H9 (cell line): ENCODE measurements around the gene ADAMTS13. TPM values are rescaled to one million over a fixed set of nuclear protein-coding genes. Genes with fewer than 3 reads are reported as not detected.

Experiments used
- DNase-seq: peaks from one replicate; pipeline ENCODE4 v3.0.0-alpha.2; 2017
- H2AFZ ChIP-seq: one replicate; pipeline ENCODE4 v1.6.1; 2013; ENCODE audit warnings: mild to moderate bottlenecking, low read length, control low read depth, moderate library complexity
- H2AK5ac ChIP-seq: 2 replicates; pipeline ENCODE4 v1.6.1; 2013; ENCODE audit warnings: low read length, control low read depth, mixed read lengths; ENCODE audit not compliant: insufficient read length
- H2BK120ac ChIP-seq: one replicate; pipeline ENCODE4 v1.6.1; 2013; ENCODE audit warnings: low read depth, mild to moderate bottlenecking, low read length, control low read depth, inconsistent platforms; ENCODE audit not compliant: poor library complexity, severe bottlenecking
- H2BK12ac ChIP-seq: 2 replicates; pipeline ENCODE4 v1.6.1; 2013; ENCODE audit warnings: low read length, control low read depth, mixed read lengths, low read depth; ENCODE audit not compliant: insufficient read length
- H2BK15ac ChIP-seq: 2 replicates; pipeline ENCODE4 v1.6.1; 2013; ENCODE audit warnings: low read depth, low read length, control low read depth
- H2BK20ac ChIP-seq: one replicate; pipeline ENCODE4 v1.6.1; 2013; ENCODE audit warnings: low read depth, mild to moderate bottlenecking, low read length, control low read depth, inconsistent platforms; ENCODE audit not compliant: poor library complexity, severe bottlenecking
- H2BK5ac ChIP-seq: 2 replicates; pipeline ENCODE4 v1.6.1; 2013; ENCODE audit warnings: low read length, control low read depth, mixed read lengths; ENCODE audit not compliant: insufficient read length
- H3K14ac ChIP-seq: 2 replicates; pipeline ENCODE4 v1.6.1; 2013; ENCODE audit warnings: low read length, control low read depth; ENCODE audit not compliant: insufficient read depth
- H3K18ac ChIP-seq: 2 replicates; pipeline ENCODE4 v1.6.1; 2013; ENCODE audit warnings: low read depth, mild to moderate bottlenecking, mixed read lengths, low read length, control low read depth; ENCODE audit not compliant: insufficient read length
- H3K23ac ChIP-seq: 2 replicates; pipeline ENCODE4 v1.6.1; 2013; ENCODE audit warnings: low read length, control low read depth, mixed read lengths, low read depth; ENCODE audit not compliant: insufficient read length
- H3K23me2 ChIP-seq: 2 replicates; pipeline ENCODE4 v1.6.1; 2013; ENCODE audit warnings: low read depth, mild to moderate bottlenecking, mixed read lengths, low read length, control low read depth; ENCODE audit not compliant: insufficient read length, poor library complexity, severe bottlenecking
- H3K27ac ChIP-seq: 2 replicates; pipeline ENCODE4 v1.5.1; 2013; ENCODE audit warnings: low read length, control low read depth, mixed read lengths, low read depth; ENCODE audit not compliant: insufficient read length
- H3K27me3 ChIP-seq: 2 replicates; pipeline ENCODE4 v1.6.1; 2013; ENCODE audit warnings: low read length, control low read depth, inconsistent platforms; ENCODE audit not compliant: insufficient read depth
- H3K4ac ChIP-seq: 2 replicates; pipeline ENCODE4 v1.6.1; 2013; ENCODE audit warnings: low read depth, mild to moderate bottlenecking, control low read depth, inconsistent platforms, low read length, moderate library complexity
- H3K4me1 ChIP-seq: 2 replicates; pipeline ENCODE4 v1.6.1; 2013; ENCODE audit warnings: low read length, control low read depth, inconsistent platforms; ENCODE audit not compliant: insufficient read depth
- H3K4me2 ChIP-seq: 2 replicates; pipeline ENCODE4 v1.6.1; 2013; ENCODE audit warnings: low read length, control low read depth, mixed read lengths; ENCODE audit not compliant: insufficient read length, insufficient read depth
- H3K56ac ChIP-seq: 2 replicates; pipeline ENCODE4 v1.6.1; 2013; ENCODE audit warnings: low read depth, mild to moderate bottlenecking, mixed read lengths, low read length, control low read depth; ENCODE audit not compliant: insufficient read length
- H3K79me1 ChIP-seq: 2 replicates; pipeline ENCODE4 v1.6.1; 2013; ENCODE audit warnings: low read depth, mild to moderate bottlenecking, moderate library complexity, low read length, control low read depth, inconsistent platforms; ENCODE audit not compliant: insufficient read depth, poor library complexity, severe bottlenecking
- H3K79me2 ChIP-seq: 2 replicates; pipeline ENCODE4 v1.6.1; 2013; ENCODE audit warnings: low read length, control low read depth, inconsistent platforms; ENCODE audit not compliant: insufficient read depth
- H3K9ac ChIP-seq: 2 replicates; pipeline ENCODE4 v1.6.1; 2013; ENCODE audit warnings: low read length, control low read depth, mixed read lengths; ENCODE audit not compliant: insufficient read length; ENCODE audit errors: extremely low read depth
- H3K9me3 ChIP-seq: one replicate; pipeline ENCODE4 v1.6.1; 2013; ENCODE audit warnings: low read depth, low read length, inconsistent platforms; ENCODE audit not compliant: control insufficient read depth
- H3T11ph ChIP-seq: one replicate; pipeline ENCODE4 v1.6.1; 2013; ENCODE audit warnings: mild to moderate bottlenecking, low read length, control low read depth, inconsistent platforms
- H4K20me1 ChIP-seq: one replicate; pipeline ENCODE4 v1.6.1; 2013; ENCODE audit not compliant: control insufficient read depth, insufficient read length, insufficient read depth
- H4K5ac ChIP-seq: 2 replicates; pipeline ENCODE4 v1.6.1; 2013; ENCODE audit warnings: low read depth, mild to moderate bottlenecking, mixed read lengths, low read length, control low read depth; ENCODE audit not compliant: insufficient read length
- H4K8ac ChIP-seq: replicated peaks from 2 replicates; pipeline ENCODE4 v1.6.1; 2013; ENCODE audit warnings: low read length, control low read depth, mixed read lengths, low read depth; ENCODE audit not compliant: insufficient read length
- H4K91ac ChIP-seq: 2 replicates; pipeline ENCODE4 v1.6.1; 2013; ENCODE audit warnings: low read depth, mild to moderate bottlenecking, moderate library complexity, mixed read lengths, low read length, control low read depth; ENCODE audit not compliant: insufficient read length
- H3K27ac Mint-ChIP-seq, 3 experiments: 2 replicates in 2 of 3; 3 replicates in 1 of 3; pipeline ENCODE4 v1.8.0; 2020 to 2021; ENCODE audit warnings: mixed read lengths in 3 of 3, mild to moderate bottlenecking in 1 of 3, moderate library complexity in 1 of 3
- H3K27me3 Mint-ChIP-seq: 2 replicates; pipeline ENCODE4 v1.8.0; 2021; ENCODE audit warnings: low read depth, mild to moderate bottlenecking, moderate library complexity, mixed read lengths
- H3K36me3 Mint-ChIP-seq, 3 experiments: 2 replicates in 2 of 3; 3 replicates in 1 of 3; pipeline ENCODE4 v1.8.0; 2020 to 2021; ENCODE audit warnings: low read depth in 3 of 3, mixed read lengths in 3 of 3; ENCODE audit not compliant: insufficient read depth in 1 of 3
- H3K4me1 Mint-ChIP-seq, 2 experiments: 2 replicates each; pipeline ENCODE4 v1.8.0; 2020; ENCODE audit warnings: mixed read lengths in 2 of 2
- H3K4me3 Mint-ChIP-seq, 2 experiments: 2 replicates in 1 of 2; 3 replicates in 1 of 2; pipeline ENCODE4 v1.8.0; 2020 to 2021; ENCODE audit warnings: mild to moderate bottlenecking in 2 of 2, mixed read lengths in 2 of 2, moderate library complexity in 1 of 2
- H3K9me3 Mint-ChIP-seq, 2 experiments: 2 replicates in 1 of 2; 3 replicates in 1 of 2; pipeline ENCODE4 v1.8.0; 2020; ENCODE audit warnings: mild to moderate bottlenecking in 2 of 2, mixed read lengths in 2 of 2, moderate library complexity in 1 of 2
- WGBS: extraction: QIAGEN DNeasy Blood & Tissue Kit; methylation state at CpG from one replicate; pipeline ENCODE4 v1.1.7; 2013; ENCODE audit warnings: missing lambda C conversion rate, low lambda C conversion rate, mixed read lengths; ENCODE audit not compliant: insufficient read length; ENCODE audit errors: extremely low coverage; 5-methylcytosine and 5-hydroxymethylcytosine counted together
- long read RNA-seq: library from polyadenylated mRNA; unstranded; transcript quantifications from one replicate; pipeline ENCODE4 v2.0.0, GENCODE V29; 2020
- total RNA-seq: library from RNA; stranded (reverse); gene quantifications from 2 replicates; pipeline ENCODE4 v1.2.1, GENCODE V29; 2021
- TF ChIP-seq, protein P1 (sequence below): fragments of 200-600 bp; sonication (generic); conservative IDR thresholded peaks from 3 replicates; pipeline ENCODE4 v1.8.0; 2021; ENCODE audit warnings: antibody characterized with exemption, mild to moderate bottlenecking

Gene ADAMTS13
- 8.2 and 8.8 TPM in 2 replicates for total RNA-seq
- long read RNA-seq, partial matches to known transcripts: 5 of 13 reads
- long read RNA-seq, other reads (novel, unspliced or antisense): 8 of 13 reads

DNA sequence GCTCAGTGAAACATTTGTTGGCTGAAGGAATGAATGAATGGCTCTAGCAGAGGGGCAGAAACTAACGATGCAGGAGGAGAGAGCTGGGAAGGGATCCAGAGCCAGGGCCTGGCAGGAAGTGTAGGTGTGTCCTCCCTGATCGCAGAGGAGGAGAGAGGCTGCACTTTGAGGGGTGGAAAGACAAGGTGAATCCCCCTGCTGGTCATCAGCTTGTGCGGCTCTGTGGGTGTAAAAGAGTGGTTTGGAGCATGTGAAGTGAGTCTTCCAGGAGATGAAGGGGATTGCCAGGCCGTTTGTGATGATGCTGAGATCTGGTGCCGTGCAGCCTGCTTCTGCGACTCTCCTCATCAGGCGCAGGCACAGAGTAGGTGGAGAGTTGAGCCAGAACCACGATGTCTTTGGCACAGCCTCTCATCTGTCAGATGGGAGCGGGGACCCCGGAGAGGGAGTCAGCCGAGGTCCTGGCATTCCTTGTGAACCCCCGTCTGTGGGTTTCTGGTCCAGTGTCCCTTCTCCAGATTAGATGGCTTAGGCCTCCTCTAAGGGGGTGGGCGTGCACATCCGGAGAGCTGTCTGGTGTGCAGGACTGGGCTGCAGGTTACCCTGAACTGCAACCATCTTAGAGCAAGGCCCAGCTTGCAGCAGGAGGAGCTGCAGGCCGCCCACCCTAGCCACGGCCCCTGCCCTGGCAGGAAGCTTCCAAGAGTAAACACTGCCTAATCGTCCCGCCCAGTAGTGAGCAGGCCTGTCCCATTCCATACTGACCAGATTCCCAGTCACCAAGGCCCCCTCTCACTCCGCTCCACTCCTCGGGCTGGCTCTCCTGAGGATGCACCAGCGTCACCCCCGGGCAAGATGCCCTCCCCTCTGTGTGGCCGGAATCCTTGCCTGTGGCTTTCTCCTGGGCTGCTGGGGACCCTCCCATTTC is at the start of gene ADAMTS13:
Gene ADAMTS13 (plus strand): TSS at position 753 of the 928 bp plus-strand sequence. CDS start 77 bp downstream, at position 830.
- WGBS: no CpG with 5 or more reads among the region's 23 CpGs

More for the DNA sequence above, at the start of gene ADAMTS13:
- H3K14ac ChIP-seq: no peak within 1 kb of the TSS
- H3T11ph ChIP-seq: no peak within 1 kb of the TSS
- peaks cover 7% of the 10 kb centered on the region for H3K23me2 ChIP-seq
- H3K23ac ChIP-seq: no peak within 1 kb of the TSS
- H2AK5ac ChIP-seq: no peak within 1 kb of the TSS
- TF ChIP-seq, protein P1, sequence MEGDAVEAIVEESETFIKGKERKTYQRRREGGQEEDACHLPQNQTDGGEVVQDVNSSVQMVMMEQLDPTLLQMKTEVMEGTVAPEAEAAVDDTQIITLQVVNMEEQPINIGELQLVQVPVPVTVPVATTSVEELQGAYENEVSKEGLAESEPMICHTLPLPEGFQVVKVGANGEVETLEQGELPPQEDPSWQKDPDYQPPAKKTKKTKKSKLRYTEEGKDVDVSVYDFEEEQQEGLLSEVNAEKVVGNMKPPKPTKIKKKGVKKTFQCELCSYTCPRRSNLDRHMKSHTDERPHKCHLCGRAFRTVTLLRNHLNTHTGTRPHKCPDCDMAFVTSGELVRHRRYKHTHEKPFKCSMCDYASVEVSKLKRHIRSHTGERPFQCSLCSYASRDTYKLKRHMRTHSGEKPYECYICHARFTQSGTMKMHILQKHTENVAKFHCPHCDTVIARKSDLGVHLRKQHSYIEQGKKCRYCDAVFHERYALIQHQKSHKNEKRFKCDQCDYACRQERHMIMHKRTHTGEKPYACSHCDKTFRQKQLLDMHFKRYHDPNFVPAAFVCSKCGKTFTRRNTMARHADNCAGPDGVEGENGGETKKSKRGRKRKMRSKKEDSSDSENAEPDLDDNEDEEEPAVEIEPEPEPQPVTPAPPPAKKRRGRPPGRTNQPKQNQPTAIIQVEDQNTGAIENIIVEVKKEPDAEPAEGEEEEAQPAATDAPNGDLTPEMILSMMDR: peak; percentile 57
- peak within 1 kb of the TSS; percentile 45 to 84 (median 76); a peak in 5 of 7 replicates for H3K27ac Mint-ChIP-seq
- no peaks in the 10 kb centered on the region; the same call in 1 of the 2 replicates for H3K79me2 ChIP-seq
- H2BK5ac ChIP-seq: no peak within 1 kb of the TSS
- H3K36me3 Mint-ChIP-seq: peaks cover 4 to 6% (median 4%) of the 10 kb centered on the region in 3 experiments; a peak in 4 of 7 replicates
- H3K56ac ChIP-seq: no peak within 1 kb of the TSS
- no peaks in the 10 kb centered on the region for H3K9me3 ChIP-seq
- H3K79me1 ChIP-seq: peaks cover 3% of the 10 kb centered on the region
- H3K4me3 Mint-ChIP-seq: peak within 1 kb of the TSS; percentile 21 to 58; a peak in 2 of 5 replicates
- no peak within 1 kb of the TSS for H2BK20ac ChIP-seq
- H4K5ac ChIP-seq: no peak within 1 kb of the TSS
- no peak within 1 kb of the TSS for H3K4me2 ChIP-seq
- H3K27ac ChIP-seq: no peak within 1 kb of the TSS
- H3K4me1 Mint-ChIP-seq: peaks cover 21 to 35% of the 10 kb centered on the region in 2 experiments
- no peak within 1 kb of the TSS for H3K4ac ChIP-seq
- no peak within 1 kb of the TSS for H2AFZ ChIP-seq
- no peak within 1 kb of the TSS for H4K8ac ChIP-seq
- no peak within 1 kb of the TSS for H2BK15ac ChIP-seq
- H3K4me1 ChIP-seq: no peaks in the 10 kb centered on the region
- H4K91ac ChIP-seq: no peak within 1 kb of the TSS
- peaks cover under 1% of the 10 kb centered on the region; the same call in 1 of the 2 replicates for H3K27me3 Mint-ChIP-seq
- H2BK120ac ChIP-seq: no peak within 1 kb of the TSS
- H3K18ac ChIP-seq: no peak within 1 kb of the TSS
- no peak within 1 kb of the TSS for H2BK12ac ChIP-seq
- no peaks in the 10 kb centered on the region for H4K20me1 ChIP-seq
- H3K9ac ChIP-seq: no peak within 1 kb of the TSS
- no peaks in the 10 kb centered on the region for H3K27me3 ChIP-seq
- peaks cover 2 to 3% of the 10 kb centered on the region in 2 experiments; a peak in 3 of 5 replicates for H3K9me3 Mint-ChIP-seq
- DNase-seq: peak; percentile 79
